CD4-positive, alpha-beta T cell treated with Interleukin-4 for 1 hour (primary cell): ENCODE measurements around the gene SGSM1.

Experiments used
- DNase-seq, 2 donors: peaks; one replicate each; pipeline ENCODE4 v3.0.0-alpha.2; 2020 to 2022

Gene SGSM1

DNA sequence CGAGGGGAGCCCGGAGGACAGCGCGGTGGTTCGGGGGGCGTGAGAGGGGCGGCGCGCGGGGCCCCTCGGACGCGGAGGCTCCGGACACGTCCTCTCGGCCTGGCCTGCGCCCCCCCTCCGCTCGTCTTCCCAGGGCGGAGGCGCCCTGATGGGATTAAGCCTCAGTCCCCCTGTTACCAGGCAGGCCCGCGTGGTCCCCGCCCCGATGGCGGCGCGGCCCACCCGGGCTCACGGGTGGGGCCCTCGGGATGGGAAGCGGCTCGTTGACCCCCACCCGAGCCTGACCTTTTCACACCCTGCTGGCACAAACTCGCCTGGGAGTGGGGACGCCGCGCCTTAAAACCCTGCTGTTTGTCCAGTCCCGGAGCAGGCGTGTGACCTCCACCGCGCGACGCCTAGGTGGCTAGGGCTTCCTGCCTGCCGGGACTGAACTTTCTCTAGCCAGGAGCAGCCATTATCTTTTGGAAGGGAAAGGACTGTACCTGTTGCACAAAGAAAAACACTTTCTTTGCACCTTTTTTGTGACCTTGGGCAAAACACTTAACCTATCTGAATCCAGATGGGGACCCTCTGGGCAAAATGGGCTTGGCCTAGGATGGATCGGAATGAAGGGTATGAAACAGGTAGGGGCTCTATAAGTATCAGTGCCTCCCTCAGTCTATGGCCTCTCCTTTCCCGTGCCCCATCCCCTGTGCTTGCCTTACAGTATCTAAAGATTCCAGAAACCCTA is 147.5 kb downstream of the SGSM1 start:
- DNase-seq, result no peak

DNA sequence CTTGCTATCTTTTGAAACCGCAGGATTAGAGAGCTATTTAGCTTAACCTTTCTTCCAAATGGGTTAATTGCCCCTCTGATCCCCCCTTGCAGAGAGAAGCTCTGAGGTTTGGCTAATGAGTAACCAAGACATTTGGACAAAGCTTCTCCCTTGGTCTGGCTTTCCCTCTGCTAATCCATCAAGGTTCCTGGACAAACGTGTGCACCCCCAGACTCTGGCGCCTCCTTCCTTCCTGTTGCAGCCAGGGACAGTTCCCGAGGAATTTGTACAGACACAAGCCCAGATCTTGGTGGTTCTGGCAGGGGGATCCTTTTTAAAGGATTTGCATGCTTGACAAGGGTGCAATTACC is 148.1 kb downstream of the SGSM1 start:
- no peak for DNase-seq

DNA sequence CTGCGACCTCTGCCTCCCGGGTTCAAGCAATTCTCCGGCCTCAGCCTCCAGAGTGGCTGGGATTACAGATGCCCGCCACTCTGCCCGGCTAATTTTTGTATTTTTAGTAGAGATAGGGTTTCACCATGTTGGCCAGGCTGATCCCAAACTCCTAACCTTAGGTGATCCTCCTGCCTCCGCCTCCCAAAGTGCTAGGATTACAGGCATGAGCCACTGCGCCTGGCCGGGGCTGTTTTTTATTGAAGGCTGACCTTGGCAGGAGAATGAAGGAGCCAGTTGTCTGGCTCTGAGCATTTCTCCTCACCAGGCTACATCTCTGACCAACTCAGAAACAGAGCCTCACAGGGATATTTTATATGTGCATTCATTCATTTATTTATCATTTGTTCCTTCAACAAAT is 148.8 kb downstream of the SGSM1 start:
- DNase-seq, result no peak

DNA sequence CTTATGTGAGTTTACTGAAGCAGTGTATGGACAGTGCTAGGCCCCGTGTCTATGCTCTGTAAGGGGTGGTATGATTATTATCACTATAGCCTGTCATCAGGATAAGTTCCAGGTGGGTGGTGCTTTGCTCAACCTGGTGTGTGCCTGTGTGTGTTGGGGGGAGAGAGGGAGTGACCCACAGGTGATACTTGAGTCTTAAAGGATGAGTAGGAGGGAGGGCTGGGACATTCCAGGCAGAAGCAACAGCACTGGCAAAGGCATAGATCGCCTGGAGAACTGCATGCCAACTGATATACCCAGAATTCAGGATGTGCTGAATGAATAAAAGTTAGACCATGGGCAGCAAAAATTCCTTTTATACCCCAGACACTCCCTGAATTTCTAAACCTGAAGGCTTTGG is 151.0 kb downstream of the SGSM1 start:
- DNase-seq, result no peak

DNA sequence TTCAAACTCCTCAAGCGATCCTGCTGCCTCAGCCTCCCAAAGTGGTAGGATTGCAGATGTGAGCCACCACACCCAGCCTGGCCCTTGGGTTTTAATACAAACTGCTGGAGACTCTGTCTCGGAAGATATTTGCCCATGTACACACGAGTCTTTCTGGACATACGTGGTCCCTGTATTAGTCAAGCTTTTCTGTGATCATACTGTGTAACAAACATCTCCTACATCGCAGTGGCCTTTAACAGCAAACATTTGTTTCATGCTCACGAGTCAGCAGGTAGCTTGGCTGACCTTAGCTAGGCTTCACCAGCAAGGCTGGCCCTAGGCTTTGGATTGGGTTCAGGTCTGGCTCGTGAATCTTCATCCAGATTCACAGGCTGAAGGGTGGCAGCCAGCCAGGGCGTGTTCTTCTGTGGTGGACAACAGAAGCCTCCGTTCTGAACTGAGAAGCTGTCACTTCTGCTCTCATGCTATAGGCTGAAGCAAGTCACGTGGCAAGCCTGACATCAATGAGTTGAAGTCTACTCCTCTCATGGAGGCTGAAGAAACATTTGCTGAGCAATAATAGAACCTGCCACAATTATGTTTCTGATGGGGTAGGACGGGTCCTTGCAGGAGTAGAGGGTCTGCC is 155.3 kb downstream of the SGSM1 start:
- no peak for DNase-seq

- DNase-seq, result no peak
Observed at GRCh38 chr22:24962094-24962493, 156.1 kb downstream of the SGSM1 start.

GRCh38 chr22:24962835-24963234 is 156.8 kb downstream of the SGSM1 start:
- no peak for DNase-seq

GRCh38 chr22:24964441-24964840 is 158.4 kb downstream of the SGSM1 start:
- no peak for DNase-seq

DNA sequence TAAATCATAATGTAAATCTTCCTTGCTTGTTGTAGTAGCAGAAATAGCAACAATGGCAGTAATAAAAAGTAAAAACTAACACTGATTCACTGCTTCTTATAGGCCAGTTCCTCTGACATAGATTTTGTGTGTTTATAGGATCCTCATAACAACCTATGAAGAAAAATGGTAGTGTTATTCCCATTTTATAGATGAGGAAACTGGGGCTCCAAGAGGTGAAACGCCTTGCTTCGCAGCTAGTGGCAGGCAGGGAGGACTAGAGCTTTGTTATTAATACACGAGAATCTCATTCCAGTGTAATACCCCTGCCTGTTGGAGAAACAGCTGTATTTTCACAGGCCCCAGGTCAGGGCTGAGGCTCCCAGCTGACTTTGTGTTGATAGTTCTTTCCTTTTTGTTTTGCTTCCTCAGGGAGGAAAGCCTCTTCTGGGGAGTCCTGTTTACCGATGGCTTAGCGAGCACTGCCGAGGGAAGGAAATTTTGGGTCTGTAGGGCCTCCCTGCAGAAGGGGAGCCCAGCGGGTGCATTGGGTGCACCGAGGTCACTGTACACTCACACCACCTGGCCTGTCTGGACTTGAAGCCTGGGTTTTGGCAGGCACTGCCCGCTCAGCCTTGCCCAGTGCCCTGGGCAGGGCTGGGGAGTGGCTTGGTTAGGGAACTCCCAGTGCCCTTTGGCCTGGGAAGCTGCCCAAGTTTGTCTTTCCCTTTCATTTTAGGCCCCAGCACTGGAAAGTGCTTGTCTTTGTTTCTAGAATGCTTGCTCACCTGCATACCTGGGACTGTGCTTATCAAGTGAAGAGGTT is 160.0 kb downstream of the SGSM1 start:
- DNase-seq, result no peak

DNA sequence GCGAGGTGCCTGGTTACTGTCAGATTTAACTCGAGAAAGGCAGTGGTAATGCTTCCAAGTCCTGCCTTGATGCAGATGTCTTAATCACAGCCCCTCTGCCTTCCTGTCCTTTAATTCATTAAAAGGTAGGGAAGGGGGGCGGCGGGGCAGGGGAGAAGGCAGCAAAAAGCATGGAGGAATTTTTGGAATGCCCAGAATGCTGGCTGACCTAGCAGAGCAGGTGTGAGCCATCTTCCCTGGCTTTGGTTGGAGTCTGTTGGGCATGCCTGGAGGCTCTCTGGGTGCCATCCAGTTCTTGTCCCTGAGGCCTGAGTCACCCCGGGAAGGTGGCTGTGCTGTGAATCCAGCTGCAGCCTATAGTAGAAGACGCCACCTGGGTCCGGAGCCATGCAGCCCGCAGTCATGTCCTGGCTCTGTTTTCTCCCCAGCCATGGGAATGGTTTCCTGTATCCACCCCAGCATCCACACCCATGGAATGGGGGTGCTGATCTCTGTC is 162.1 kb downstream of the SGSM1 start:
- no peak for DNase-seq

DNA sequence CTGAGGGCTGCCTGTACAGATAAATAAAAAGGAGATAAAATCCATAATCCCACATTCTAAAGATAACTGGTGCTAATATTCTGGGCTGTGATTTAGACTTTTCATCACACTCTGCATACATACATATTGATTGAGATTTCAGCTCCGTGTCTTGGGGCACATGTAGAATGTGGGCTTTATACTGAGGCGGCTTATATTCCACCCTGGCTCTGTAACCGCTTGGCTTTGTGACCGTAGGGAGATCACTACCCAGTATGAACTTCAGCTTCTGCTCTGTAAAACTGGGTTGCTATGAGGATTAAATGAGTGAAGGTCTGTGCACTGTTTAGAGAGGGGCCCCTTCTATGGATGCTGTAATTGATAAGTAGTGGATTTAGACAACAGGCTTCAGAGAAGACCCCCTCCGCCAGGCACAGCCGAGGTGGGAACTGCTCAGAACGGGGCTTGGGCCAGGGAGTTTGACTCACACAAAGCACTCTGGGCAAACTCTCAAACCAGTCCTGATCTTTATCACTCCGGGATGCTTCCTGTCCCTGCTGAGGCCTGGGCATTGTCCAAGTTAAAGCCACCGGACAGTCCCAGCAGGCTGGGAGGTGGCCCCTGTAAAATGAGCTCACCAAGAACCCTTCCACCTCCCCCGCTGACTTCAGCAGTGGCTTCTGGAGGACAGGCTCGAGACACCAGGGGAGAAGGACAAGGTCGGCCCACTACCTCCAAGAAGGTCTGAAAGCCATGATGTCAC is 163.7 kb downstream of the SGSM1 start:
- no peak for DNase-seq

DNA sequence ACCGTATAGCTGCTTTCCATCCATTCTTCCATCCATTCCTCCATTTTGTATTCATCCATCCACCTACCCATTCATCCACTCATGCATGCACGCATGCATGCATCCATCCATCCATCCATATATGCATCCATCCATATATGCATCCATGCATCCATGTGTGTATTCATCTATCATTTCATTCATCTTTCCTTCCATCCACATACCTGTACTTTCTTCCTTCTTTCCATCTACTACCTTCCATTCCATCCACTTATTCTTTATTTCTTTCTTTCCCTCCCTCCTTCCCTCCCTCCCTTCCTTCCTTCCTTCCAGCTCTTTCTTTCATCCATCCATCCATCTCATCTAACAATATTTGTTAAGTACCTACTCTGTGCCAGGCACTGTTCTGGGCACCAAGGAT is 166.4 kb downstream of the SGSM1 start:
- DNase-seq, result no peak

DNA sequence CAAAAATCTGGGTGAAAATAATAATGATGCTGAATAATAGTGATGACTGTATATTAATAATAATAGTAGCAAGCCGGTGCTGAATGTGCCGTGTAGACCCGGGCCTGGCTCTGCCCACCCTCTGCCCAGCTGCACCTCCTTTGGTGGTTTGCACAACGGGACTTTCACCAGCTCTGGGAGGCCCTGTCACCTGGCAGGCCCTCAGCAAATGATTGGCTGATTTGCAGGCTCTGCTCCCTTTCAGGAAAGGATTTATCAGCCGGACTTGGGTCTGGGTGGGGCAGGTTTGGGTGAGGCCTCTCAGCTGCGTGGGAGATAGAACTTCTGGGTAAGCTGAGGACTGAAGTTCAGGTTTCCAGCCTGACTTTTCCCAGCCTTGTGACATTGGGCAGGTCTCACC is 167.9 kb downstream of the SGSM1 start:
- no peak for DNase-seq

DNA sequence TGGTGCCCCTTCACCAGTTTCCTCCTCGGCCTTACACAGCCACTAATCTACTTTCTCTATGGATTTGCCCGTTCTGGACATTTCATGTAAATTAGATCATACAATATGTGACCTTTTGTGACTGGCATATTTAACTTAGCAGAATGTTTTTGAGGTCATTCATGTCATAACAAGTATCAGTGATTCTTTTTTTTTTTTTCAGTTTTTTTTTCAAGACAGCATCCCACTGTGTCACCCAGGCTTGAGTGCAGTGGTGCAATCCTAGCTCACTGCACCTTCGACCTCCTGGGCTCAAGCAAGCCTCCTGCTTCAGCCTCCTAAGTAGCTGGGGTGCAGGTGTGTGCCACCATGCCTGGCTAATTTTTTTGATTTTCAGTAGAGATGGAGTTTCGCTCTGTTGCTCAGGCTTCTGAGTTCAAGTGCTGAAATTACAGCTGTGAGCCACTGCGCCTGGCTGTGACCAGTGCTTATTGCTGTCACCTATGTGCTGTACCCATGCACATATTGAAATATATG is 169.2 kb downstream of the SGSM1 start:
- no peak for DNase-seq

DNA sequence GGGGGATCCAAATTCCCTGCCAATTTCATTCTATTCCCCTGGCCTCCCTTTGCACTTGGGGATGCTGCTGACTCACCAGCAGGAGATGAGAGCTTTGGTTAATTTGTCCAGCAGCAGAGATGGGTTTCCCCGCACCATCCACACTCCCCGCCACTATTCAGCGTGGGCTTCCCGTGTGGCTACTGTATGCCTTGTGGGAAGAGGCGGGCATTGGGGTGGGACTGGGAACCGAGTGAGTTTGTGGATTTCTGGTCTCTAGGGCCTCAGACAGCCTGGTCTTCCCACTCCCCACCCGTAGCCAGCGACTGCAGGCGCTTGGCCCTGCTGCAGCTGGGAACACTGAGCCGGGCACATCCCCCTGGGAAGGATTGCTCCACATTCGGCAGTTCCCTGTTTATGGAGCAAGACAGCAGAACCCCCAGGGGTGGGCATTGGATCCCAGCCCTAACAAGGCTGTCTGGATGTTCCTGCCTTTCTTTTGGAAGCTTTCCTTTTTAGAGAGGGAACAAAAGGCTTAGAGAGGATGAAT is 169.9 kb downstream of the SGSM1 start:
- DNase-seq, result no peak

- no peak for DNase-seq
Observed at GRCh38 chr22:24976442-24977218, 170.6 kb downstream of the SGSM1 start.
